Stimulated activated CD4-positive, alpha-beta T cell treated with anti-CD3 and anti-CD28 coated beads, Interleukin-2, amount 100 ng/mL, for 48 hours (primary cell): Measurements from ENCODE around the gene DSCAM.

Source experiments
- DNase-seq, 2 donors: peaks; one replicate each; pipeline ENCODE4 v3.0.0-alpha.2; 2020

DSCAM gene

DNA sequence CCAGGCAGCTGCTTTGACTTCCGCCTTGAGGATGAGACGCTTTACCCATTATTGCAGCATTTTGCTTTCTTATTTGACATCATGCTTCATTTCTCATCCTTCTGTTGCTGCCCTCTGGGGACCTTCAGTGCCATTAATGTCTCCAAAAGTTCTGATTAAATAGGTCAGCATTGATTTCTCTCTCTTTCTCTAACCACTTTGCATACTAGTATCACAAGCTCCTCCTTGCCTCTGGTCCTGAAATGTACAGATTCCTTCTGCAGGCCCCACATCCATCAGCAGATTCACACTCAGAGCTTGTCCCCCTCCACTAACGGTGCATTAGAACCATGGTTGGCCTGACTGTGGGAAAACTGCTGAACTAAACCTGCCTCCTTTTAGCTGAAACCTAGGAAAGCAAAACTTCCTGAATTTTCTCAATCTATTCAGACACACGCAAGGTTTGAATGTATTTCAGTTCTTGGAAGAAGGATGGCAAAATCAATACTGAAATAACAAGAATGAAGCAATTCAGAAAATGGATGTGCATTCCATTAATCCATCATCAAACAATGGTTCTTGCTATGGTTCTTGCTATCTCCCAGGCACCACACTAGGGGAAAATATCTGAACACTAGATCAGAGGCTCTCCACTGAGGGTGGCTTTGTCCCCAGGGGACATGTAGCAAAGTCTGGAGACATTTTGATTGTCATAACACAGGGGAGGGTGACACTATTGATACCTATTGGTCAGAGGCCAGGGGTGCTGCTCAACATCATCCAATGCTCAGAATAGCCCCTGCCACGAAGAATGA is 825.2 kb downstream of the DSCAM start:
- DNase-seq: no peak

DNA sequence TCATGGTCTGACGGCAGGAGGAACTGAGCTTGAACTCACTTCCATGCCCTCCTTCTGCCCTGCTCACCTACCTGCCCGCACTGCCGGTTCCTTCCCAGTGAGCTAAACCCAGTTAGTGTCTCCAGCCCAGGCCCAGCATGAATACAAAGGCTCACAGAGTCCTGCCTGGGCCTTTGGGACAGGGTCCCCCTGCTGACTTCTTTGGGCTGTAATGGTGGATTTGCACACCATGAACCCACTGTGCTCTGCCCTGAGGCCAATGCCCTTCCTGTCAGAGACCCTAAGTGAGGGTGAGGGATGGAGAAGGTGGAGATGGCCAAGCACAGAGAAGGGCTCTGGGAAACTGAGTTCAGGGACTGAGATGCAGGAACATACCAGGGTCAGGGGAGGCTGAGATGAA is 826.3 kb downstream of the DSCAM start:
- no peak for DNase-seq

DNA sequence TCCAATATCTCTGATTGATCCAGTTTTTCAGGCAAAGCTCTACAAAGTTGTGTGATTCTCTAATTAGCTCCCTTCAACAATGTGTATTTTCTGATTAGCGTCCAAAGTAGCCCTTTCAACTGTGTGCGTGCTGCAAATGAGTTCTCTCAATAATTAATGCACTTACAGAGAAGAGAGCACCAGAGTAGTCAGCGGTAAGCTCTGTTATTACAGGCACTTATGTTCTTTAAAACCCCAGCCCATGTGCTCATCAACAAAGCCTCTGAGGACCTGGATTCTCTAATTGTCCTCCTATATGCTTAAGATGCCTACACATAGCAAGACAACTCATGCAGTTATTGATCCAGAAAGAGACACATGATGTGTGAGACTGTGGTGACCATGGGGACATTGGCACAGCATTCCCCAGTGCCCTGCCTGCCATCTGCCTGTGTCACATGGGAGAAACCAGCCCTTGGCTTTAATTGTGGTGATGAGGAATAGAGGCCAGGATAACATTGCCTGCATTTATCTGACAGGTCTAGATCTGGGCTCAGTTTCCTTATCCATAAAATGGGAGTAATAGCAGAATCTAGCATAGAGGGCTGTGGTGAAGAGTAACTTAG is 828.0 kb downstream of the DSCAM start:
- no peak for DNase-seq

DNA sequence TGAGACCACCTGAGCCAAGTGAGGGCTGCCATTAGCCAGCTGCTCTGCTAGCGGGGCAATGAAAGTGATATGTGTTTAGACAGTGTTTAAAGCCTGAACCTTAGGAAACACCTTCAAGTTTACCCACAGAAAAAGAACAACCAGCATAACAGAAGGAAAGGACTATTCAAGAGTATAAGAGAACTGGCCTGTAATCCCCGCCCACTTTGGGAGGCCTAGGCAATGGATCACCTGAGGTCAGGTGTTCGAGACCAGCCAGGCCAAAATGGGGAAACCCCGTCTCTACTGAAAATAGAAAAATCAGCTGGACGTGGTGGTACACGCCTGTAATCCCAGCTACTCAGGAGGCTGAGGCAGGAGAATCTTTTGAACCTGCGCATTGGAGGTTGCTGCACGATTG is 830.3 kb downstream of the DSCAM start:
- DNase-seq: no peak

DNA sequence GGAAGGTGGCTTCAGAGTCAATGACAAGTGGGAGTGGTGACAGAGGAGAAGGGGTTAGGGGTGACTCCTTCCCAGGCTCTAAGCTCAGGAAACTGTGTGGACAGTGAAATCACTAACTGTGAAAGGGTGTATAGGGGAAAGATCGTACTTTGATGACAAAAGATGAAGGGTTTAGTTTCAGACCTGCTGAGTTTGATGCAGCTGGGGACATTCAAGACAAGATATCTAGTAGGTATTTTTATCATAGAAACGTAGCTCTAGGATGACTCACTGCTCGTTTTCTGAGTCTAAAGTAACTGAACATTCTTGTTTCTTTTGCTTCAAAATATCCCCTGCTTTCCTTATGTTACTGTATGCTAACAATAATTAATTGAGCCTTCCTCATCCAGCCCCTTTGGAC is 830.7 kb downstream of the DSCAM start:
- DNase-seq: no peak

DNA sequence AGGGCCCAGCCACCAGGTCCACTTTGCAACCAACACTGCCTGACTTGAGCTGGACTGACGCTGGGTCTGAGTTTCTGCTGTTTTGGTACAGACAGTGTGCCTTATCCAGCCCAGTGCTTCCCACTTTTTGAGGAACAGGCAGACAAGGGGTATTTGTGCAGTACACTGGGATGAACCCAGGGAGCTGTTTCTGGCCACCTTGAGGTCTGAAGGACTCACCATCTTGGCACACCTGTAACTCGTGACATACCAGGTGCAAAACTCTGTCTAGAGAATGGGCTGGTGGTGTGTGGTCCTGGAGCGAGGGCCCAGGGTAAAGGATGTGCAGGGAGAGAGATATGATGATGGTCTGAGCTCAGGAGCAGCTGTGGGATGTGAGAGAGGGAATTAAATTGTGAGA is 831.1 kb downstream of the DSCAM start:
- DNase-seq: no peak

DNA sequence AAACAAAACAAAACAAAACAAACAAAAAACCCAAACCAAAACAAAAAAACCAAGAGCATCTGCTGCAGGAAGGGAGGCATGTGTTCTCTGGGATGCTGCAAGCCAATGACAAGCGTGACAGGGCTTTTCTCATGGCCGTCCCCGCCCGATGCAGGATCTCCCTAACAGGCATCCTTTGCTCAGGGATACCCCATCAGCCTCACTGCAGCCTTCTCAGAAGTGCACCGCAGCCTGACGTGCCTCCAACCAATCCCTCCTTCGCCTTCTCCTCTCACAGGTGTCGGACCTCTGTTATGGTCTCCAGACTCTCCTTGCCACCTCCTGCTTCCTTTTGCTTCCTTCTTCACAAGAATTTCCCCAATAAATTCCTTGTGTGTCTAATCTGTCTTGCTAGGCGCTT is 832.6 kb downstream of the DSCAM start:
- DNase-seq: no peak

DNA sequence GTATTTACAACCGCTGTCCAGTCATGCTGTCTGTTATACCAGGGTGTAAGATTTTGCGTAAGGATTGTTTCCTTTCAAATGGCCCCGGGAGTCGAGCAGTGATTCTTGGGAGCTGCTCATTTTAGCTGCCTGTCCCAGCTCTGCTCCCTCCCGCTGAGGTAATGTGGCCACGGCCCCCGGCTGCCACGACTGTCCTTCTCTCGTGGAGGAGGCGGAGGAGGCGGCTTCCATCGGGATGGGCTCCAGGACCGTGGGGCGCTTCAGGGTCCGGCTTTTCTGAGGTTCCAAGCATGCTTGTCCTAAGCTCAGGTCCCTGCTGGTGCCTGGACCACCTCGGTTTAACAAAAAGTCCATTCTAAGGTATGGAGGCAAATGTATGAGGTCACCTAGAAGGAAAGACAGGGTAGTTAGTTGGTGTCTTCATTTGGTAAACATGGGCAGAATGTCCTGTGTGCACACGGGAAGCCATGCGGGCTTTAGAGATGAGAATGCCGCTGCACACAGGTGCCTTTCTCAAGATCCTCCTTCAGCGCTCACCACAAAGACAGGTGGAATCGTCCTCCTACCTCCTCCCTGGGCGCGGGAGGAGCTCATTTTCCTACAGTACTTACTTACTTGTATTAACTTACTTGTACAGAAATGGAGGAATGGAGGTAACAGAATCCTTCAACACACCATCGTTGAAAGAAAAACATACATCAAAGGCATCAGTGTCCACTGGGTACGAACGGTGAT is 833.8 kb downstream of the DSCAM start:
- no peak for DNase-seq

DNA sequence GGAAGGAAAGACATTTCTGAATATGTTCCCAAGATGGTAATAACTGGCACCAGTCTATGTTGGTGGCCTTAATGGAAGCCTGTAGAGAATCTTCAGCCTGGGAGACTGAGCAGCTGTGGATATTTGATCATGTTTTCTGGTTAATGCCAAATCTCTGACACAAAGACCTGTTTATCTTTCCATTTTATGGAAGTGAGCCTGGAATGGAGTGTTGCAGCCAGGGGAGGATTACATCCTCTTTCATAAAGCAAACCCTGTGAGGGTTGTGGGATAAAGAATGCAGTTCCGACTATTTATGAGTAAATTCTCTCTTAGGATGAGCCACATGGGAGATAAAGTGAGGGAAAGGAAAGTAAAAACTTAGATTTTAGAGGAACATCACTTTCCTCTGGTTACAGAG is 835.6 kb downstream of the DSCAM start:
- DNase-seq: no peak

DNA sequence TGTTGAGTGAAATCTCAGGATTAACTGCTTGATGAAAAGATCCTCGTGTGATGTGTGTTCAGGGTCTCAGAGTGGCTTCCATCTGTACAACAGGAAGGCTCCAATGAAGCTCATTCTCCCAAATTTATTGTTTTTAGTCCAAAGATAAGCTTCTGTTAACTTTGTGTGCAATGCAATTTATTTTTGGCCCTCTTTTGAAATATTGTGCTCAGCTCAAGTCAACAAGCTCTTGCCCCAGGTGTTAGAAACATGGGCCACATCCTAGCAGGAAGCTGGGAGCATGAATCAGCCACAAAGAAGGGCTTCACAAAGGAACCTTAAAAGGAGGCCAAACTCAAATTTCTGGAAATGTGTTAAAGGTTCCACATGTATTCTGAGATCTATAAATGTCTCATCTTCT is 844.0 kb downstream of the DSCAM start:
- DNase-seq: no peak

DNA sequence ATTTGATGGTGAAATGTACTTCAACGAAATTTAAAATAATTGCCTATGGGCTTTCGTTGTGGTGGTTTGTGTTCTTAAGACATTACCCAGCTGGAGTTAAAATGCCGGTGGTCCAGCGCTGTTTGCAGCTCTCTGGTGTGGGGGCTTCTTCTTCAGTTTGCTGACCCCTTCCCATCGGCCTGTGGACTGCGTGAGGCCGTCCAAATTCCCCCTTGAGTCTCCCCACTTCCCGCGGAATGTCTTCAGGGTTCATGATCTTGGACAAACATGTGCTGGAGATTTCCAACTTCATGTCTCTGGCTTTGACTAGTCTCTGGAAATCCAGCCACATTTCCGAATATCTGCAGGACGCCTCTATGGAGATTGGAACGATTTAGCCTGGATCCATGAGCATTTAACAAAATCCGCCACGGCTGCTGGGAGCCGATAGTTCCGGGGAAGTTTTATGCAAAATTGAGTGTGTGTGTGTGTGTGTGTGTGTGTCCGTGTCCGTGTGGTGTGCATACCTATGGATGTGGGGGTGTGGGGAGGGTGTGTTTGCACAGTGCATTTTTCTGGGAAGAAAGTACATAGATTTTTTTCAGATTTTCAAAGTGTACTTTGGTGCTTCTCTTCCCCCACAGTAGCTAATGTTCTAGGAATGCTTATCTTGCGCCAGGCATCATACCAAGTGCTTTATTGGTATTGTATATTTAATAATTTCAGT is 862.5 kb downstream of the DSCAM start:
- DNase-seq: no peak

DNA sequence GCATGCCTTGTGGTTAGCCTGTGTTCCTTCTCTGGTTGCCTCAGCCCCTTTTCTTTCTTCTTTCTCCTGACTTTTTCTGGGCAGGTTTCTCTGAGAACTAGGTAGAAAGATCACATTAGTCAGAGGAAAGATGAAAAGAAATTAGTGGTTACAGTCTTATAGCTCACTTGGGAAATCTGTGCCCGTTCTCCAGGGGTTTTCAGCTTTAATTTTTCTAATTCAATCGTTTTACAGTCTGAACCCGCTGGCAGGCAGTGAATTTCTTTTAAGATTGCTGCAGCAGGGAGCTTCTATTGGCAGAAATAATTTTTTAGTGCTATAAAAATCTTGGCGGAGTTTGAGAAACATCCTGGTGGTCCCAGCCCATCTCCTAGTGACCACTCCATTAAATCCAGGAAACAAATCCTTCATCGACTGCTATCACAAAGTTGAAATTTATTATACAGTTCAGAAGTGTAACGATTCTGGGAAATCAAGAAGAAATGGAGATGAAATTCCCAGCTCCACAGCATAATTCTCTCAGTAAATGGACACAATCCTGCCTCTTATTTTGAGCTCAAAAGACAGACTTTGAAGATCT is 866.6 kb downstream of the DSCAM start:
- DNase-seq: no peak

DNA sequence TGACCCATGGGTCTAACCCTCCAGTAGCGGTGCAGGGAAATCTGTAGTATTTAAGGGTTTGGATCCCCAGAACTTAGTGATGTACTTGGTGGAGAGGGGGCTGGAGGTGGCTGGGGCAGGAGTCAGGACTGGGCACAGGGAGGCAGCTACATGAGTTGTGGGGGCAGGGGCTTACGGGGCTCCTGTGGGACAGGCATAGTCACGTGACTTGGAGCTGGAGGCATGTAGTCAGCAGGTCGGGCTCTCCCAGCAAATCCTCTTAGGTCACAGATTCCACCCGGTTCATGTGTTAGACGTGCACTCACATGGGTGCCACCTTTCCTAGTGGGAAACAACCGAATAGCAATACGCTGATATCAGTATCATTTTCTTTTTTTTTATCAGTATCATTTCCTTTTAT is 867.6 kb downstream of the DSCAM start:
- DNase-seq: no peak

DNA sequence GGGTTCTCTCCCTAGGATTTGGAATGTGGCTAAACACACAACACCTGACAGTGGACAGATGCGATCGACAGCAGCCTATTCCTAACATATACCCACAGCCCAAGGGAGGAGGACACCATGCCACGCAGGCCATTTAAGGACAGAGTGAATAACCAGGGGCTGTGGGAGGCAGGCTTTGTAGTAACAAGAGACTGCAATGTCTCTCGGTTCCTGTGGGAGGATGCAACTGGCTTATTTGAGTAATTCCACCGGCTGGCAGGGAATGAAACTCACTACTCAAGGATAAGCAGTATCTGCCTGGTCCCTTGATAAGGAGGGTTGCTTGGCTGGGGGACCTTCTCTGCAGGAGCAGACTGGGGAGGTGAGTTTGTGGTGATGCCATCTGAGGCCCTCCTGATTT is 870.2 kb downstream of the DSCAM start:
- no peak for DNase-seq

DNA sequence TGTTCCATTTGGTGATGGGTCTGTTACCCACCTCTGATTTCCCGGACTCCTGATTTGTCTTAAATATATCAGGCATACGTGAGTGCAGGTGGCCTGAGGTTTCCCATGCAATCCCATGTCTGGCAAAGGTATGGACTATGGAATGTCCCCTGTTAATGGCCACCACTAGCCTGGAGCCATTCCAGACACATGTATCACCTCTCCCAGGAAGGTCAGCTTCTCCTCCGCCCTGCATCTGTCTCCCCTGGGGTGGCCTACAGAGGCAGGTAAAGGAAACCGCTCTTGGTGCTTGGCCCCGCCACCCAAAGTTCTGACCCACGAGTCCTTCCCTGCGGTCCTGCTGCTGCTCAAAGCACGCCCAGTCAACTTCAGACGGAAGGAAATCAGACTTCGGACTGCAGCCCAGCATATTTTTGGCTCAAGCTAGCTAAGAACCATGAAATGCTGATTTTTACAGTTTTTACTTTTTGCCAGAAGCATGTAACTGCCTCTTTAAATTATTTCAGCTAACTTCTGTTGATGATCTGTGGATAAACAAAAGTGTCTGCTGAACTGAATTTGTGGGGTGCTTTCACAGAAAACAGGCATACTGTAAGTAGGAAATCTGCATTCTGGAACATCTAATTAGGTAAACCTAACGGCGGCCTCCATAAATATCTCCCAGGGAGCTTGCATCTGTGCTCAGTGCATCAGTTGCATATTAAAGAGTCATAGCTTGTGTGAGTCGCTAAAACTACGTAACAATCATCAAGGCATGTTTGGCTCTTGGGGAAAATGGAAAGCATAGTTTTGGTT is 873.8 kb downstream of the DSCAM start:
- no peak for DNase-seq

DNA sequence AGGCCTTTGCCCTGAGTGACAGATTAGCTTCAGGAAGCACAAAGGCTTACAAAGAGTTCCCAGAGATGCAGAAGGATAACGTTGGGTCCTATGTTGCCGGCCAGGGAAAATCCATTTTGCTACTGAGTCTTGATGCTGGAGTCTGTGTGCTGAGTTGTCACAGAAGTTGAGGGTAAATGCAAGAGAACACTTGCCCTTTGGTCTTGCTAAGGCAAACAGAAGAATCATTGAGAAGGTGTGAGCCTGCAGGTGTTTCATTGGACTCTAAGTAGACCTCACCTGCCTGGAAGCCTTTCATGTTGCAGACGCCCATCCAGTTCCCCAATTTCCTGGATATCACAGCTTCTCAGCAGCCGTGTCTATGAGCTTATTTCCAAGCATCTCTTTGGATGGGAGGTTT is 874.5 kb downstream of the DSCAM start:
- no peak for DNase-seq

DNA sequence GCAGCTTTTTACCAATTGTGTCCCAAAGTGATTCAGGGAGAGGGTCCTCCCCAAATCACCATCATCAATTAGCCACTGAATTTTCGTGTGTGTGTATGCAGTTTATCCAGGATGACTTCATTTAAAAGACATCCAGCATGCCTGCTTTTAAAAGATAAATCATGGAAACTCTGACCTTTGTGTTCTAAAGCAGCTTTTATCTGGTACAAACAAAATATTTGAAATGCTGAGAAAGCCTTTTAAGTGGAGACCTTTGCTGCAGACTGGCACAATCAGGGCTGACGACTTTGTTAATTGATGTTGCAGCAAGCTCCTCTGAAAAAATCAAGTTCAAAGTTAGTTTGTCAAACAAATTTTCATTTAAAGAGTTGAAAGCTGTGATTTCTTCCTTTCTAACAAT is 875.0 kb downstream of the DSCAM start:
- DNase-seq: no peak

DNA sequence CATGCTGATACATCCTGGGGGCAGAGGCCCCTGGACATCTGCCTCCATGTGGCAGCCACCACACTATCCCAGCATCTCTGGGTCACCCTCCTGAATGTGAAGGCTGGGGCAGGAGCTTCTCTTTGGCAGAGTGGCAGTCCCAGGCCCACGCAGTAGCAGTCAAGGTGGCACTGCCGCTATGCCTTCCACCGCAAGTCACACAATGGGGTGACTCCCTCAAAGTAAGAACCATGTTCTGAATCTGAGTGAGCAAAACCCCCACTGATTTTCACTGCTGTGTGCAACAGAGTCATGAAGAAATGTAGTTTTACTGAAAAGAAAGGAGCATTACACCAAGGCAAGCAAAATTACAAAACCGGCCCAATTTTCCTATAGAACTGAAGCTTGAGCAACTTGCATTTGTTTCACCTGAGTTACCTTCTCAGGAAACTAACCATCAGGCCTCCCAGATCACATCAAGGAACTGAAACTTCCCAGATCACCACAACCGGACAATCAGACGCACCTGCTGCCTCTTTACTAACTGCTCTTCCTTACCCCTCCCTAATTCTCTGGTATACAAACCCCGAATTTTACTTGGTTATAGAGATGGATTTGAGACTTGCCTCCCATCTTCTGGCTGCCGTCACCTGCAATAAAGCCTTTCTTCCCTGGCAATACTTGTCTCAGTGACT is 877.1 kb downstream of the DSCAM start:
- DNase-seq: no peak

DNA sequence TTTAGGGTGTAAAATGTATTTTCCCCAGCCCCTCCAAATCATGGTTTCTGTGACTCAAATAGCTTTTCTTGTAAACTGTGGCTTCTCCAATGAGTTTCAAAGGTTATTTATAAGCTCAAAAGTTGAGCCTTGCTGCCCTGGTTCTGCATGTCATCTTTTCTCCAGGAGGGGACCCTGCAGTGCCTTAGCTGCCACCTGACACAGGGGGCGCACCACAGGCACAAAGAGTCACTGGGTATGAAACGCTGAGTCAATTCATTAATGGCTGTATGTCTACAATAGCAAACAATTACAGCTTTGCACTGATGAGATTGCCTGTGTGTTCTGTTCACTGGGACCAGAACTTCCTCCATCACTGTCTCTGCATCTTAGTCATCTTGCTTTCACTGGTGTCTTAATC is 878.9 kb downstream of the DSCAM start:
- DNase-seq: no peak

DNA sequence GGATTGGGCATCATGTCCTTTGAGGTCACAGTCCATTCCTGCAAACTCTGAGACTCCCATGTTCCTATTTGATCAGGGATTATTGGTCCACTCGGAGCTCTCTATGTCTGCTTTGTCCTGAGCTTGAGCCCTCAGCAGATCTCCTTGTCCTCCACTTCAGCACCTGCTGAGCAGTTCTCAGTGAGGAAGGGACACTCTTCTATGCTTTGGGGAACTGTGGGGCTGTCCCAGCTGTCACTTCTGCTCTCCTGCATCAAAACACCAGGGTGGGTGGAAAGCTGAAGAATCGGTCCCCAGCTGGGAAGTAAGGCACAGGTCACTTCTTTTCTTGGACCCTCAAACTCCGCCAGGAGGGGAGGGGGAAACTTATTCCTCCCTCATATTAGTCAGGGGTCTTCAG is 880.2 kb downstream of the DSCAM start:
- no peak for DNase-seq

DNA sequence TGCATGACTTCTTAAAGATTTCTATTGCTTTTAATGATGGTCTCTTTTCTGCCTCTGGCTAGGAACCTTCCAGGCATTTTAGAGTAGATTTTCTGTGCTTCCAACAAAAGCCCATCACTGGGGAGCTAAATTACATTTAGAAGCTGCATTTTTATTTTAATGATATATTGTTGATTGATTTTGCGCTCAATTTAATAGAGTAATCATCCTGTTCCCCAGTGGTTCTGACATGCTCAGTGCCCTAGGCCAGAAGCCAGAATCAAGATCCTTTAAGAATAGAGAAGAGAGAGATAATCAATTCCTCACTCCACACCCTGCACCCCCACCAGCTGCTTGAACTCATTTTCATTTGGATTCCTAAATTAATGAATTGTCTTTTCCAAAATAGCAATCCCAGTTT is 881.9 kb downstream of the DSCAM start:
- DNase-seq: no peak

DNA sequence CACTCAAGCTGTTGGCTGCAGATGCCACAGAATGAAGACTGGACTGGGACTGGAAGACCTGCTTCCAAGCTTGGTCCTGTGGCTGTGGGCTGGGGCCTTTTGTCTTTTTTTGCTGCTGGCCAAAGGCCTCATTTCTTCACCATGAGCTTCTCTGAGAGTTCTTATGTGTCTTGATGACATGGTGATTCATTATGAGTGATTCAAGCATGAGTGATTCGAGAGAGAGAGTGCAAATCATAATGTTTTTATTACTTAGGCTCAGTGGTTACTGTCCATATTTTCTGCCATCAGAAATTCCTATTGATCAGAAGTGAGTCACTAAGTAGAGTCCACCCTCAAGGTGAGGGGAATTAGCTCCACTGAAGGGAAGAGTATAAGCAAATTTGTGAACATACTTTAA is 885.7 kb downstream of the DSCAM start:
- DNase-seq: no peak
